GM19328 (cell line): ENCODE results near the gene DDX46.
"Not testable (repeated sequence)": the region's sequence is repeated elsewhere in the genome, so short reads cannot be mapped to it uniquely, and the experiment has no call there.

ENCODE experiments used
- ATAC-seq: cut with Tn5 transposase; IDR thresholded peaks from one replicate; pipeline ENCODE4 v1.9.1; 2021; ENCODE audit warnings: mild to moderate bottlenecking, moderate library complexity; ENCODE audit not compliant: unreplicated experiment

Gene DDX46

DNA sequence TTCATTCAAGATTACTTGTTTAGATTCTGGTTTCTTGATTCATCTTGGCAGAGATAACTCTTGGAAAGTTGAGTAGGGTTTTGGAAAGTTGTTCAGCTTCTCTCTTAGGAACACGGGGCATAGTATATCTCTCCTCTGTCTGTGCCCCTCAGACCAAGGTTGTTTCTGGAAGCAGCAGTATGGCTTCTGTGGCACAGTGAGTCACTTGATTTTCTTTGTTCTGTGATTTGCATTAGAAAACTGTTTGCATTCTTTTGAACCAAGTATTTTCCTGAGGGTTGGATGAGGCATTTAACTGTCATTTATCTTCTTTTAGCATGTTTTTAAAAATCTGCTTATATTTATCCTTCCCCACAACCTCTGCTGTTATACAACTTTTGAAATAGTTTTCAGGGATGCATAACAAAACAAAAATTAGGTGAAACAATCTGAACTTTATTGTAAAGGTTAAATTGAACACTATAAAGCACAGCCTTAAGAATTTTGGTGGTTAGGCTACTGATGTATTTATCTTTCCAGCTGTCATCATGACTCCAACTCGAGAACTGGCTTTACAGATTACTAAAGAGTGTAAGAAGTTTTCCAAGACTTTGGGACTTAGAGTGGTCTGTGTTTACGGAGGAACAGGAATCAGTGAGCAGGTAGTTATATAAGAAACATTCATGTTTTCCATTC is 26.5 kb downstream of the DDX46 start:
- no peak for ATAC-seq

GRCh38 chr5:134787692-134788091 is 29.1 kb downstream of the DDX46 start:
- no peak for ATAC-seq

GRCh38 chr5:134791580-134791979 is 33.0 kb downstream of the DDX46 start:
- ATAC-seq, result no peak

- no peak for ATAC-seq
Measured at GRCh38 chr5:134792286-134792685, 33.7 kb downstream of the DDX46 start.

DNA sequence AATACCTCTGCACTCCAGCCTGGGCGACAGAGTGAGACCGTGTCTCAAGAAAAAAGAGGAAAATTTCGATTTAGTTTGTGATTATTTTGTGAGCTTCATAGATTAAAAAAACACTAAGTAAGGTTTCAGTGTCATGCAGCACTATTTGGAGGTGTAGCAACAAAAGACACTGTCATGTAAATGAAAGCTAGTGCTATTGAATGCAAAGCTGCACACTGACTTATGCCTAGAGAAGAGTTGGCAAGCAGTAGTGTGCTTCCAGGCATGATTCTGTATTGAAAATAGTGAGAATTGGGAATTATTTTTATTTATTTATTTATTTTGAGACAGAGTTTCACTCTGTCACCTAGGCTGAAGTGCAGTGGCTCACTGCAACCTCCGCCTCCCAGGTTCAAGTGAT is 34.5 kb downstream of the DDX46 start:
- ATAC-seq, result no peak

GRCh38 chr5:134794082-134794481 is 35.5 kb downstream of the DDX46 start:
- ATAC-seq, result no peak

GRCh38 chr5:134794819-134795218 is 36.2 kb downstream of the DDX46 start:
- no peak for ATAC-seq

- no peak for ATAC-seq
Measured at GRCh38 chr5:134798468-134798867, 39.9 kb downstream of the DDX46 start.

DNA sequence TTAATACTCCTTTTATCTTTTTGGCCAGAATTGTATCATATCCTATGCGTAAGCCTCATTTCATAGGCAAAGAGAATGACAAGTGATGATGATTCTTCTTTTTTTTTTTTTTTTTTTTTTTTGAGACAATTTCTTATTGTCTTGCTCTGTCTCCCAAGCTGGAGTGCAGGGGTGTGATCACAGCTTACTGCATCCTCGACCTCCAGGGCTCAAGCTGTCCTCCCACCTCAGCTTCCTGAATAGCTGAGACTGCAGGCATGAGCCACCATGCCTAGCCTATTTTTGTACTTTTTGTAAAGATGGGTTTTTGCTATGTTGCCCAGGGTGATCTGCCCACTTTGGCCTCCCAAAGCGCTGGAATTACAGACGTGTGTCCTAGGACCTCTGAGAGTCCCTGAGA is 45.2 kb downstream of the DDX46 start:
- no peak for ATAC-seq

- no peak for ATAC-seq
Measured at GRCh38 chr5:134813407-134813806, 54.8 kb downstream of the DDX46 start.

GRCh38 chr5:134813827-134814226 is 55.2 kb downstream of the DDX46 start:
- no peak for ATAC-seq

DNA sequence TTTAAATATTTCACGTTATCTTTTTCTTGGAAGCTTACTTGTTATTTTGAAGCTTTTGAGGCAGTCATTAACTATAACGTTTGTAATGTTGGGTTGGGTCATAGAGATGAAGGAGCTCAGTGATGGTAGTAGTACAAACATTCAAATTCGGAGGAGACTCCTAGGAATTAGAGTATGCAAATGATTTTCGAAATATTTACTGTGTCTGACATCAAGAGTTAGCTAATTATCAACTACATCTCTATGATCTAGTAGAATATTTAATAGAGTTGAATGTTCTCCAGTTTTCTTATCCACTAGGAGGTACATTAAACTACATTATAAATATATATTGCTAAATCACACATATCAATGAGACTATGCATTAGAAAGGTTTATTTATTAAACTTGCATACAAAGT is 58.4 kb downstream of the DDX46 start:
- no peak for ATAC-seq

GRCh38 chr5:134818776-134819175 is 60.2 kb downstream of the DDX46 start:
- no peak for ATAC-seq

DNA sequence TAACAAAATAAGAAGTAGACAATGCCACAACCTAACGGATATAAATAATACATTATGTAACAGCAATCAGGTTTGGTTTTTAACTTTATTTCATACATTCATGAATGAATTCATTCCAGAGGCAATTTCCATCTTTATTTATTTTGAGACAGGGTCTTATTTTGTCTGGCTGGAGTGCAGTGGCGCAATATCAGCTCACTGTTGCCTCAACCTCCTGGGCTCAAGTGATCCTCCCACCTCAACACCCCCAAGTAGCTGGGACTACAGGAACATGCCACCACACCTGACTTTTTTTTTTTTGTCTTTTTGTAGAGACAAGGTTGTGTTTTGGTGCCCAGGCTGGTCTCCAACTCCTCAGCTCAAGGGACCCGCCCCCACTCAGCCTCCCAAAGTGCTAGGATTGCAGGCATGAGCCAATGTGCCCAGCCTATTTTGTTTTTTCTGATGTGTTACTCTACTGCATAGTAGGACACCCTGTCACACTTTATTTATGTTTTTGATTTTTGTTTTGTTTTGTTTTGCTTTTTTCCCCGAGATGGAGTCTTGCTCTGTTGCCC is 60.9 kb downstream of the DDX46 start:
- ATAC-seq, result no peak

DNA sequence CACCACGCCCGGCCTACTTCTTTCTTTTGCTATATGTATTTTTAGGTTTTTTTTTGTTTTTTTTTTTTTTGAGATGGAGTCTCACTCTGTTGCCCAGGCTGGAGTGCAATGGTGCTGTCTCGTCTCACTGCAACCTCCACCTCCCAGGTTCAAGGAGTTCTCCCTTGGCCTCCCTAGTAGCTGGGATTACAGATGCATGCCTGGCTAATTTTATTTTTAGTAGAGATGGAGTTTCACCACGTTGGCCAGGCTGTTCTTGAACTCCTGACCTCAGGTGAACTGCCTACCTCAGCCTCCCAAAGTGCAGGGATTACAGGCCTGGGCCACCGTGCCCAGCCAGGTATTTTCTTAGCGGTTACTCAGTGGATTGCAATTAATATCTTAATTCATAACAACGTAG is 63.3 kb downstream of the DDX46 start:
- no peak for ATAC-seq

- ATAC-seq, result no peak
Measured at GRCh38 chr5:134824681-134825080, 66.1 kb downstream of the DDX46 start.

- ATAC-seq, result no peak
Measured at GRCh38 chr5:134825212-134825611, 66.6 kb downstream of the DDX46 start.

DNA sequence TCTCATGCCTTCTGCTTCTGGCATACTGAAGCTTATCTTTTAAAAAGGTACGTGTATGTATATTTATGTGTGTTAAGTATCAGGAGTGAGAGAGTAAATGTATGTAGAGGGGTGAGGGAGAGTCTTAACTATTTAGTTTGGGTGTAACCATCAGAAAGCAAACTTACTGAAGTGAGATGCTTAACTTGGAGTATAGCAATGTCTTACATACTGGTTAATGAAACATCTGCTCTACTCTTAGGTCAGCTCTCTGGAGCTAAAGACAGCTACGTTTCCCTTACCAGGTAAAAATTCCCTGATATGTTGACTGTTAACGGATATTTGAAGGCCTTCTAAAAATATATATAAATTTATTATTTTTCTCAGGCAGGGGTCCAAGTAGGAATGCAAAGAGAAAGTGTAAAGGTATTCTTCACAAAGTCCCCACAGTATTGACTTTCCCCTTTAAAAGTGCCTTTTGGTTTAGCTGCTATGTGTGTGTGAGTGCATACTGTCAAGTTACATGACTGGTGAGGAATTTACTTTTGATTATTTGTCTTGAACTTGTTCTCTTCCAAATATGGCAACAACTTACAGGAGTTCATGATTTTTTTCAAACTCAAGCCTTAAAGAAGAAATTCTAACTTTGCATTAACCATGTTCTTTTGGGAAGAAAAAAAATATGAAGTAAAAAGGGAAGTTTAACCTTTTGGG is 74.9 kb downstream of the DDX46 start:
- ATAC-seq, result no peak

GRCh38 chr5:134835623-134836022 is 77.0 kb downstream of the DDX46 start:
- ATAC-seq, result no peak

- ATAC-seq, result no peak
Measured at GRCh38 chr5:134837530-134838181, 79.1 kb downstream of the DDX46 start.

DNA sequence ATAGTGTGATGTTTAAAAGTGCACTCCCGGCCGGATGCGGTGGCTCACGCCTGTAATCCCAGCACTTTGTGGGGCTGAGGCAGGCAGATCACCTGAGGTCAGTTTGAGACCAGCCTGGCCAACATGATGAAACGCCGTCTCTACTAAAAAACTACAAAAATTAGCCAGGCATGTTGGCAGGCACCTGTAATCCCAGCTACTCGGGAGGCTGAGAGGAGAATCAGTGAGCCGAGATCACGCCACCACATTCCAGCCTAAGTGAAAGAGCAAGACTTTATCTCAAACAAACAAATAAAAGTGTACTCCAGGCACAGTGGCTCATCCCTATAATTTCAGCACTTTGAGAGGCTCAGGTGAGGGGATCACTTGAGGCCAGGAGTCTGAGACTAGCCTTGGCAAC is 79.8 kb downstream of the DDX46 start:
- not testable (repeated sequence) for ATAC-seq

GRCh38 chr5:134840811-134841210 is 82.2 kb downstream of the DDX46 start:
- no peak for ATAC-seq
